Thoracic aorta (tissue), 2 donors: ENCODE measurements around the gene GTF2H2C. TPM values are rescaled to one million over a fixed set of nuclear protein-coding genes. Genes with fewer than 3 reads are reported as not detected.

Source experiments
- total RNA-seq, 2 donors: library from RNA; depleted of rRNA; stranded (reverse); fragments of >200 nt; gene quantifications; one replicate each; pipeline versions ENCODE4 v1.1.0 to v1.2.3, GENCODE V29; 2016

Gene GTF2H2C
- total RNA-seq, 2 donors from 2014 or later: 9.3 to 24.4 TPM

Other genes starting within 250 kb of the GTF2H2C start
- gene CCDC125, start 227.4 kb upstream of the GTF2H2C start, total RNA-seq: 1 to 10 TPM; 6.1 to 9.6 TPM
- 10 to 100 TPM in 1 of 2 donors, 1 to 10 TPM in 1; 9.1 to 36.8 TPM for gene AK6, start 190.7 kb upstream of the GTF2H2C start, total RNA-seq
- 10 to 100 TPM in 1 of 2 donors, 1 to 10 TPM in 1; 7.9 to 40.8 TPM for gene TAF9, start 190.7 kb upstream of the GTF2H2C start, total RNA-seq
- gene RAD17, start 190.4 kb upstream of the GTF2H2C start, total RNA-seq: 10 to 100 TPM; 19.4 to 23.9 TPM
- gene MARVELD2, start 145.1 kb upstream of the GTF2H2C start, total RNA-seq: 1 to 10 TPM in 1 of 2 donors, under 1 TPM in 1; 0.81 to 2.4 TPM
- gene OCLN, start 67.4 kb upstream of the GTF2H2C start, total RNA-seq: 1 to 10 TPM; 4.0 to 8.5 TPM